Breast epithelium (tissue), 4 donors: ENCODE data around the gene GABPA. TPM values are rescaled to one million over a fixed set of nuclear protein-coding genes. Genes with fewer than 3 reads are reported as not detected.
"Not testable (repeated sequence)": the region's sequence is repeated elsewhere in the genome, so short reads cannot be mapped to it uniquely, and the experiment has no call there.

Source experiments
- DNase-seq, 2 donors: peaks; one replicate each; pipeline ENCODE4 v3.0.0-alpha.2; 2019; ENCODE audit warnings: low spot score in 2 of 2
- H3K27ac ChIP-seq, 2 donors: fragments of 200-600 bp; sonication (generic) in 1 of 2; one replicate each; pipeline ENCODE4 v1.5.1; 2016 to 2019; ENCODE audit warnings: mild to moderate bottlenecking in 1 of 2
- H3K27me3 ChIP-seq, 2 donors: fragments of 200-600 bp; sonication (generic) in 1 of 2; one replicate each; pipeline versions ENCODE4 v1.5.1 to v1.6.0; 2017 to 2019; ENCODE audit warnings: control low read depth in 1 of 2, mild to moderate bottlenecking in 1 of 2
- H3K36me3 ChIP-seq: fragments of 200-600 bp; one replicate; pipeline ENCODE4 v1.5.1; 2019
- H3K4me1 ChIP-seq, 2 donors: fragments of 200-600 bp; sonication (generic); one replicate each; pipeline ENCODE4 v1.5.1; 2016 to 2019; ENCODE audit warnings: control low read depth in 1 of 2
- H3K4me3 ChIP-seq, 3 donors: fragments of 200-600 bp; sonication (generic); 1 replicate in 2 of 3; 2 replicates in 1 of 3; pipeline ENCODE4 v1.5.1; 2016 to 2019; ENCODE audit warnings: mild to moderate bottlenecking in 3 of 3, moderate library complexity in 2 of 3
- H3K9me3 ChIP-seq, 2 donors: fragments of 200-600 bp; sonication (generic) in 1 of 2; one replicate each; pipeline ENCODE4 v1.5.1; 2016 to 2019; ENCODE audit warnings: control low read depth in 1 of 2
- POLR2A ChIP-seq: fragments of 450-650 bp; IDR thresholded peaks from one replicate; pipeline ENCODE4 v1.6.1; 2016; ENCODE audit warnings: antibody characterized with exemption, mild to moderate bottlenecking, moderate library complexity
- POLR2AphosphoS5 ChIP-seq, 3 donors: sonication (generic); formaldehyde crosslinking; IDR thresholded peaks; one replicate each; pipeline ENCODE4 v1.6.1; 2017; ENCODE audit warnings: antibody characterized with exemption in 3 of 3
- intact Hi-C: fragments of 100-400 bp; cut with DNase I; formaldehyde crosslinking; loops from one replicate; pipeline ENCODE4 v1.15.1; 2023; ENCODE audit warnings: low total_unique reads
- total RNA-seq, 3 donors: library from RNA; depleted of rRNA; stranded (reverse); fragments of >200 nt; gene quantifications; one replicate each; pipeline ENCODE4 v1.1.0, GENCODE V29; 2016
- TF ChIP-seq, protein P1 (sequence below), 3 donors: fragments of 450-650 bp; IDR thresholded peaks; one replicate each; pipeline ENCODE4 v1.5.1; 2016 to 2017; ENCODE audit warnings: antibody characterized with exemption in 3 of 3, mild to moderate bottlenecking in 3 of 3, moderate library complexity in 3 of 3

The GABPA gene
- total RNA-seq, 3 donors from 2014 or later, result 25.8 to 35.3 (median 28.8) TPM

DNA sequence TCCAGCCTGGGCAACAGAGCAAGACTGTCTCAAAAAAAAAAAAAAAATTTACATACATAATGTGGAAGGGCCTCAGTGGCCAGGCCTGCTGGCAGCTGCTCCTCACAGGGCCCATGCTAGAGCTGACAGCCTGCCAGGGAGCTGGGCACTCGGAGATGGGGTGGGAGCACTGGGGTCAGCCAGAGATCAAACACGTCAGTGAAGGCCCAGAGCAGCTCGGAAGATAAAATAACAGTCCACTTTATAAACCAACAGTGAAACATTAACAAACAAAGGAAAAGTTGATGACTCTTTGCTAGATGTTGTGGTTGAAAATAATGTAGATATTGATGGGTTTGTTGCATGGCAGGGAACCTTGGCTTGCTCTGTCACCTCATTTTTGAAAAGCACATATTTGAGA lies 42.8 kb upstream of the GABPA start:
- Histone ChIP-seq H3K27me3 (no peaks in the 10 kb centered on the region), H3K4me1 (no peaks in the 10 kb centered on the region), H3K36me3 (no peaks in the 10 kb centered on the region), H3K9me3 (no peaks in the 10 kb centered on the region), H3K27ac (no peak overlapping the region), H3K4me3 (no peak overlapping the region)
- intact Hi-C loops, result no loop called here
- no peak for DNase-seq
- TF ChIP-seq POLR2A (no peak), POLR2AphosphoS5 (IDR thresholded peaks at IDR 0.05) (no peak)
- TF ChIP-seq, protein P1, sequence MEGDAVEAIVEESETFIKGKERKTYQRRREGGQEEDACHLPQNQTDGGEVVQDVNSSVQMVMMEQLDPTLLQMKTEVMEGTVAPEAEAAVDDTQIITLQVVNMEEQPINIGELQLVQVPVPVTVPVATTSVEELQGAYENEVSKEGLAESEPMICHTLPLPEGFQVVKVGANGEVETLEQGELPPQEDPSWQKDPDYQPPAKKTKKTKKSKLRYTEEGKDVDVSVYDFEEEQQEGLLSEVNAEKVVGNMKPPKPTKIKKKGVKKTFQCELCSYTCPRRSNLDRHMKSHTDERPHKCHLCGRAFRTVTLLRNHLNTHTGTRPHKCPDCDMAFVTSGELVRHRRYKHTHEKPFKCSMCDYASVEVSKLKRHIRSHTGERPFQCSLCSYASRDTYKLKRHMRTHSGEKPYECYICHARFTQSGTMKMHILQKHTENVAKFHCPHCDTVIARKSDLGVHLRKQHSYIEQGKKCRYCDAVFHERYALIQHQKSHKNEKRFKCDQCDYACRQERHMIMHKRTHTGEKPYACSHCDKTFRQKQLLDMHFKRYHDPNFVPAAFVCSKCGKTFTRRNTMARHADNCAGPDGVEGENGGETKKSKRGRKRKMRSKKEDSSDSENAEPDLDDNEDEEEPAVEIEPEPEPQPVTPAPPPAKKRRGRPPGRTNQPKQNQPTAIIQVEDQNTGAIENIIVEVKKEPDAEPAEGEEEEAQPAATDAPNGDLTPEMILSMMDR (IDR thresholded peaks at IDR 0.05), result no peak

DNA sequence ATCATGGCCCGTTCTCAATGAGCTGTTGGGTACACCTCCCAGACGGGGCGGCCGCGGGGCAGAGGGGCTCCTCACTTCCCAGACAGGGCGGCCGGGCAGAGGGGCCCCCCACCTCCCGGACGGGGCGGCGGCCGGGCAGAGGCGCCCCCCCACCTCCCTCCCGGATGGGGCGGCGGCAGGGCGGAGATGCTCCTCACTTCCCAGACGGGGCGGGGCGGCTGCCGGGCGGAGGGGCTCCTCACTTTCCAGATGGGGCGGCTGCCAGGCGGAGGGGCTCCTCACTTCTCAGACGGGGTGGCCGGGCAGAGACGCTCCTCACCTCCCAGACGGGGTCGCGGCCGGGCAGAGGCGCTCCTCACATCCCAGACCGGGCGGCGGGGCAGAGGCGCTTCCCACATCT lies 39.3 kb upstream of the GABPA start:
- intact Hi-C loops, DNase-seq, H3K27ac ChIP-seq, H3K4me3 ChIP-seq, H3K9me3 ChIP-seq, H3K4me1 ChIP-seq, H3K36me3 ChIP-seq, H3K27me3 ChIP-seq: not testable (repeated sequence)

DNA sequence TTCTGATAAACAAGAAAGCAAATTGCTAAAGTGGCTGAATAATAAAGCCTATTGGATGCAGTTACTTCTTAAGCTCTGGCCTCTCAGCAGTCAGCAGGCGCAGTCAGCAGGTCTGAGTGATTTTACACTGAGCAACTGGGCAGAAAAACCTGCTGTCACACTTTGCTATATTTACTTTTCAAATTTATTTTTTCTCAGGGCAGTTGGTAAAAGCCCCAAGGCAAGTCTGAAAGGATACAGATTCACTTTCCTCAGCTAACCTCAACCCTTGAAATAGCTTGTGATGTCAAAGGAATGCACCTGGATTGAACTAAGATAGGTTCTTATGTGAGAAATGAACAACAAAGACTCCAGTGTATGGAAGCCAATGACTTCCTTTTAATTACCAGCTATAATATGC lies 34.0 kb upstream of the GABPA start:
- DNase-seq, result no peak
- TF ChIP-seq POLR2A, result no peak
- TF ChIP-seq, protein P1 (IDR thresholded peaks at IDR 0.05), result no peak
- no peak for TF ChIP-seq POLR2AphosphoS5 (IDR thresholded peaks at IDR 0.05)
- Histone ChIP-seq H3K9me3 (no peaks in the 10 kb centered on the region), H3K36me3 (no peaks in the 10 kb centered on the region), H3K27me3 (no peaks in the 10 kb centered on the region), H3K4me1 (no peaks in the 10 kb centered on the region), H3K27ac (peak overlapping the region; percentile 14 to 71), H3K4me3 (no peak overlapping the region)
- intact Hi-C loops, result loop anchor here (10.0 kb wide), 1 partner anchor 96 kb away; the partner anchor contains the start of gene MRPL39

DNA sequence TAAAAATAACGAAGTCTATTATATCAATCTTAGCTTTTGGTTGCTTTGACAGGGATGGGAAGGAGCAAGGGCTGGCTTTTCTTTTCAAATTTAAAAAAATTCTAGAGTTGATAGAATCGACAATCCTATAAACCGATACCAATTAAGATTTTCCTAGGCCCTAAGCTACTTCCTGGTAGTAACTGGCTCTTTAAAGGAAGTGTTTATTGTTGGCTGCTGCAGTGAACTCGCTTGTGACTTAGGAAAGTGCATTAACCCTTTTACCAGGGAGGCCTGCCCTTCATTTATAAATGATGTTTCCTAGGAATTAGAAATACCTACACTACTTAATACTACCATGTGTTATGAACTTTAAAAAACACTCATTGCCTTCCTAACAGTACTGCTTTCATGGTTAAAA lies 33.2 kb upstream of the GABPA start:
- intact Hi-C loops, result loop anchor here (10.0 kb wide), 1 partner anchor 97 kb away; the partner anchor contains the start of gene MRPL39
- no peaks in the 10 kb centered on the region for H3K27me3 ChIP-seq
- DNase-seq, result no peak
- H3K36me3 ChIP-seq, result no peaks in the 10 kb centered on the region
- TF ChIP-seq POLR2AphosphoS5 (IDR thresholded peaks at IDR 0.05) (no peak), POLR2A (no peak)
- TF ChIP-seq, protein P1 (IDR thresholded peaks at IDR 0.05), result no peak
- H3K9me3 ChIP-seq, result no peaks in the 10 kb centered on the region
- peak overlapping the region in 1 of 2 donors; percentile 71 for H3K27ac ChIP-seq
- H3K4me1 ChIP-seq, result no peaks in the 10 kb centered on the region
- H3K4me3 ChIP-seq, result no peak overlapping the region

DNA sequence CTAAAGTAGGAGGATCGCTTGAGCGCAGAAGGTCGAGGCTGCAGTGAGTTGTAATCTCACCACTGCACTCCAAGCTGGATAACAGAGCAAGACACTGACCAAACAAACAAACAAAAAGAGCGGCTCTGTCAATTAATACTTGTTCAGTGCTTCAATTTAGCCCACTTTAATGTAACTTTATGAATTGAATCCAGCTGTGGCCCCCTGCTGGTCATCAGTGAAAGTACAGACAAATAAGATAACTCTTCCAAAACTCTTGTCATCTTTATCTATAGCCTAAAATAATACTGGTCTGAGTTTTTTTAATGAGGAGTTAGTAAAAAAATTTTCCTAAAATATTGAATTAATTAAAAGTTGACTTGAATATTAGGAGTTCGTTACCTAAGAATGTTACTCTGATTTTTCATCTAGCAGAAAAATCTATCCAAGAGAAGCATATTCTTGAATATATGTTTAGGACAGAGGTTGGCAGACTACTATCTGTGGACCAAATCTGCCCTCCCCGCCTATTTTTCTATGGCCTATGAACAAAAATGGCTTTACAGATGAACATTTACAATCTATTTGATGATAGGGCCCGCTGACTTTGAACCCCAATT lies 26.2 kb upstream of the GABPA start:
- Histone ChIP-seq H3K9me3 (no peaks in the 10 kb centered on the region), H3K27ac (no peak overlapping the region), H3K4me3 (no peak overlapping the region), H3K4me1 (no peaks in the 10 kb centered on the region), H3K27me3 (no peaks in the 10 kb centered on the region), H3K36me3 (peaks cover 5% of the 10 kb centered on the region)
- TF ChIP-seq, protein P1 (IDR thresholded peaks at IDR 0.05), result peak; percentile 67 to 78 (median 70)
- TF ChIP-seq POLR2AphosphoS5 (IDR thresholded peaks at IDR 0.05), result no peak
- no peak for DNase-seq
- intact Hi-C loops, result loop anchor here (10.0 kb wide), 1 partner anchor 104 kb away; the partner anchor contains the start of gene MRPL39
